ENCODE data around the gene HID1.

GRCh38 chr17:74917430-74917829, 55.1 kb downstream of the HID1 start:
- TF ChIP-seq CREB1 (IDR thresholded peaks at IDR 0.05; ENCODE audit: low read depth), result no peak
- TF ChIP-seq REST (IDR thresholded peaks at IDR 0.05; ENCODE audit: low read depth), result no peak
- TF ChIP-seq EP300 (IDR thresholded peaks at IDR 0.05; ENCODE audit: borderline replicate concordance), result no peak
- no peak for TF ChIP-seq YY1 (IDR thresholded peaks at IDR 0.05; ENCODE audit: low read depth)
- TF ChIP-seq TAF1 (IDR thresholded peaks at IDR 0.05; ENCODE audit: low read depth), result no peak
- no peak for TF ChIP-seq MAX (IDR thresholded peaks at IDR 0.05)

Data from Ishikawa (cell line).